Caco-2 (cell line): ENCODE data around the gene MCM3AP. TPM values are rescaled to one million over a fixed set of nuclear protein-coding genes. Genes with fewer than 3 reads are reported as not detected.

ENCODE experiments used
- BruUV-seq: library from RNA; stranded (reverse); fragments of 400-500 nt; replicated peaks from 2 replicates; lab custom pipeline; 2021; lab: Mats Ljungman, UMichigan
- CTCF ChIA-PET: fragments of 300-600 bp; sonication (Branson Sonifier 250); formaldehyde crosslinking; loops from one replicate; lab custom pipeline; 2022; ENCODE audit warnings: antibody characterized with exemption; lab: Charles Lee
- POLR2A ChIA-PET: fragments of 300-600 bp; sonication (Branson Sonifier 250); formaldehyde crosslinking; loops from one replicate; lab custom pipeline; 2022; ENCODE audit warnings: antibody characterized with exemption; lab: Charles Lee
- DNase-seq, 2 experiments: peaks; one replicate each; pipeline versions ENCODE4 v3.0.0 to v3.0.0-alpha.2; 2020 to 2022
- H3K27me3 ChIP-seq: replicated peaks from 2 replicates; pipeline ENCODE4 v1.6.0; 2011; ENCODE audit warnings: low read length; ENCODE audit not compliant: control insufficient read depth, insufficient read depth
- H3K36me3 ChIP-seq: 2 replicates; pipeline ENCODE4 v1.5.1; 2011; ENCODE audit warnings: low read length; ENCODE audit not compliant: control insufficient read depth, insufficient read depth
- H3K4me1 ChIP-seq: fragments of 250-450 bp; sonication (Bioruptor Pico); 2 replicates; pipeline ENCODE4 v1.5.1; 2020; ENCODE audit warnings: mild to moderate bottlenecking
- H3K4me3 ChIP-seq: 2 replicates; pipeline ENCODE4 v1.5.1; 2011; ENCODE audit warnings: low read depth, mild to moderate bottlenecking, control low read depth, low read length
- H3K9me3 ChIP-seq: fragments of 250-450 bp; sonication (Bioruptor Pico); 2 replicates; pipeline ENCODE4 v1.5.1; 2020; ENCODE audit warnings: mild to moderate bottlenecking, moderate library complexity
- H3K27ac Mint-ChIP-seq: one replicate; pipeline ENCODE4 v1.8.0; 2022; ENCODE audit warnings: mixed read lengths; ENCODE audit not compliant: unreplicated experiment
- H3K27me3 Mint-ChIP-seq: one replicate; pipeline ENCODE4 v1.8.0; 2022; ENCODE audit warnings: mixed read lengths; ENCODE audit not compliant: insufficient read depth, unreplicated experiment
- H3K36me3 Mint-ChIP-seq: one replicate; pipeline ENCODE4 v1.8.0; 2022; ENCODE audit warnings: mild to moderate bottlenecking, mixed read lengths; ENCODE audit not compliant: insufficient read depth, unreplicated experiment
- H3K4me1 Mint-ChIP-seq: one replicate; pipeline ENCODE4 v1.8.0; 2022; ENCODE audit warnings: low read depth, mixed read lengths; ENCODE audit not compliant: unreplicated experiment
- H3K4me3 Mint-ChIP-seq: one replicate; pipeline ENCODE4 v1.8.0; 2022; ENCODE audit warnings: mild to moderate bottlenecking, moderate library complexity, mixed read lengths; ENCODE audit not compliant: unreplicated experiment
- H3K9me3 Mint-ChIP-seq: one replicate; pipeline ENCODE4 v1.8.0; 2022; ENCODE audit warnings: mixed read lengths; ENCODE audit not compliant: unreplicated experiment
- intact Hi-C: fragments of 100-400 bp; cut with micrococcal nuclease; formaldehyde crosslinking; loops from one replicate; pipeline ENCODE4 v1.10.0; 2022; ENCODE audit not compliant: unreplicated experiment
- total RNA-seq: library from RNA; stranded (reverse); gene quantifications from 2 replicates; pipeline ENCODE4 v1.2.3, GENCODE V29; 2022
- TF ChIP-seq, protein P1 (sequence below), 2 experiments: fragments of 200-600 bp in 1 of 2; IDR thresholded peaks; 1 replicate in 1 of 2; 2 replicates in 1 of 2; pipeline versions ENCODE4 v1.5.1 to v1.8.0; 2011 to 2022; ENCODE audit warnings: antibody characterized with exemption in 1 of 2, control low read depth in 1 of 2, inconsistent platforms in 1 of 2, low read depth in 1 of 2, low read length in 1 of 2, mild to moderate bottlenecking in 1 of 2, moderate library complexity in 1 of 2; ENCODE audit not compliant: insufficient read depth in 1 of 2, severe bottlenecking in 1 of 2, unreplicated experiment in 1 of 2

MCM3AP gene
- total RNA-seq, 1 experiment from 2014 or later, result 88.1 TPM

DNA sequence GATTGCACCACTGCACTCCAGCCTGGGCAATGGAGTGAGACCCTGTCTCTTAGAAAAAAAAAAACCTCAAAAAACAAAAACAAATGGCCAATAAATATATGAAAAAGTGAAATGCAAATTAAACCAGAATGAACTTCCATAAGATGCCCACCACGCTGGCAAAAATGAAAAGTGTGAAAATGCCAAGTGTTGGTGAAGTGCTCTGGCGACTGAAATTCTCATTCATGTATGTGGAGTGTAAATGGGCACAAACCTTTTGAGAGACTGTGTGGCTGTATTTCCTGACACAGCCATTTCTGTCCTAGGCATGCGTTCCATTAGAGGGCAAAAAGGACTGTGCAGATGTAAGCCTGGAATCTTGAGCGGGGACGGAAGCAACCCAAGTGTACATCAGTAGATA is 19.0 kb upstream of the MCM3AP start:
- no peaks in the 10 kb centered on the region for H3K9me3 Mint-ChIP-seq
- intact Hi-C loops, result no loop called here
- no peaks in the 10 kb centered on the region for H3K4me1 ChIP-seq
- H3K27me3 Mint-ChIP-seq, result no peaks in the 10 kb centered on the region
- ChIA-PET CTCF (no interaction called here), POLR2A (no interaction called here)
- TF ChIP-seq, protein P1, sequence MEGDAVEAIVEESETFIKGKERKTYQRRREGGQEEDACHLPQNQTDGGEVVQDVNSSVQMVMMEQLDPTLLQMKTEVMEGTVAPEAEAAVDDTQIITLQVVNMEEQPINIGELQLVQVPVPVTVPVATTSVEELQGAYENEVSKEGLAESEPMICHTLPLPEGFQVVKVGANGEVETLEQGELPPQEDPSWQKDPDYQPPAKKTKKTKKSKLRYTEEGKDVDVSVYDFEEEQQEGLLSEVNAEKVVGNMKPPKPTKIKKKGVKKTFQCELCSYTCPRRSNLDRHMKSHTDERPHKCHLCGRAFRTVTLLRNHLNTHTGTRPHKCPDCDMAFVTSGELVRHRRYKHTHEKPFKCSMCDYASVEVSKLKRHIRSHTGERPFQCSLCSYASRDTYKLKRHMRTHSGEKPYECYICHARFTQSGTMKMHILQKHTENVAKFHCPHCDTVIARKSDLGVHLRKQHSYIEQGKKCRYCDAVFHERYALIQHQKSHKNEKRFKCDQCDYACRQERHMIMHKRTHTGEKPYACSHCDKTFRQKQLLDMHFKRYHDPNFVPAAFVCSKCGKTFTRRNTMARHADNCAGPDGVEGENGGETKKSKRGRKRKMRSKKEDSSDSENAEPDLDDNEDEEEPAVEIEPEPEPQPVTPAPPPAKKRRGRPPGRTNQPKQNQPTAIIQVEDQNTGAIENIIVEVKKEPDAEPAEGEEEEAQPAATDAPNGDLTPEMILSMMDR (IDR thresholded peaks at IDR 0.05; ENCODE audit: insufficient read depth in 1 of 2, low read depth in 1 of 2, low read length in 1 of 2, severe bottlenecking in 1 of 2, unreplicated experiment in 1 of 2), result no peak
- no peaks in the 10 kb centered on the region for H3K9me3 ChIP-seq
- no peaks in the 10 kb centered on the region for H3K36me3 ChIP-seq
- H3K36me3 Mint-ChIP-seq, result peaks cover 5% of the 10 kb centered on the region
- H3K4me3 ChIP-seq, result no peak overlapping the region
- H3K27me3 ChIP-seq, result no peaks in the 10 kb centered on the region
- no peaks in the 10 kb centered on the region for H3K4me1 Mint-ChIP-seq
- no peak overlapping the region for H3K27ac Mint-ChIP-seq
- no TSS peak for BruUV-seq
- DNase-seq, result no peak
- H3K4me3 Mint-ChIP-seq, result no peak overlapping the region

DNA sequence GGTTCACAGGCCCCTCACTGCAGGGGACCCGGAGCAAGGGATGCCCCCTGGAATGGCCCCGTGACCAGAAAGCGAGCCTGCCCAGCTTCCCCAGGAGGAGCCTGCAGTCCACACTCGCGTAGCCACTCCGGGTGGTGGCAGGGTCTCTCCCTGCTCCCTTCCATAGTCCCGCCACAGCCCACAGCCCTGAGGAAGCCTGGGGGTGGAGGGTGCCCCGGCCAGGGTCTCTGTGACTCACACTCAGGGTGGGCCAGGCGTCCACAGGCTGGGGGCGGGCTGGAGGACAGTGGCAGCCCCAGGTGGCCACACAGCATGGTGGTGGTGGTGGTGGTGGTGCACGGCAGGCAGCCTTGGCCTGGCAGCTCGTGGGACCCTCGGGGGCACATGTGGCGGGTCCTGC is 16.3 kb upstream of the MCM3AP start:
- Mint-ChIP-seq H3K9me3 (no peaks in the 10 kb centered on the region), H3K4me3 (no peak overlapping the region), H3K27me3 (no peaks in the 10 kb centered on the region), H3K36me3 (peaks cover 5% of the 10 kb centered on the region), H3K4me1 (no peaks in the 10 kb centered on the region), H3K27ac (no peak overlapping the region)
- Histone ChIP-seq H3K4me3 (no peak overlapping the region), H3K27me3 (no peaks in the 10 kb centered on the region), H3K36me3 (no peaks in the 10 kb centered on the region), H3K4me1 (no peaks in the 10 kb centered on the region), H3K9me3 (no peaks in the 10 kb centered on the region)
- ChIA-PET POLR2A (no interaction called here), CTCF (no interaction called here)
- intact Hi-C loops, result no loop called here
- no TSS peak for BruUV-seq
- DNase-seq, result no peak
- TF ChIP-seq, protein P1 (IDR thresholded peaks at IDR 0.05; ENCODE audit: insufficient read depth in 1 of 2, low read depth in 1 of 2, low read length in 1 of 2, severe bottlenecking in 1 of 2, unreplicated experiment in 1 of 2), result no peak

DNA sequence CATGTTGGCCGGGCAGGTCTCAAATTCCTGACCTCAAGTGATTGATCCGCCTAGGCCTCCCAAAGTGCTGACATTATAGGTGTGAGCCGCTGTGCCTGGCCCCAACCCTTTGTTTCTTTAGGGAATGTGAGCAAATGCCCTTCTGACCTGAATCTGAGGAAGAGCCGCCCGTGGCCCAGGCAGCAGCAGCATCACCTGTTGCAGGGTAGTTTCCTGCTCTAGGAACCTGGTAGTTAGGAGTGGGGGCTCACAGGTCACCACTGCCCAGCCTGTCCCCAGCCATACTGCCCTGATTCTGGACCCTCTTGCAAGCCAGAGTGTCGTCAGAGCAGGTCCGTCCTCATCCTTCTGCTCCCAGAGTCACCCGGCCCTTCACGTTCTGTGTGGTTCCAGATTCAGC is 13.8 kb upstream of the MCM3AP start:
- Mint-ChIP-seq H3K9me3 (no peaks in the 10 kb centered on the region), H3K36me3 (peaks cover 15% of the 10 kb centered on the region), H3K4me1 (no peaks in the 10 kb centered on the region), H3K27ac (no peak overlapping the region), H3K27me3 (no peaks in the 10 kb centered on the region), H3K4me3 (no peak overlapping the region)
- no peak overlapping the region for H3K4me3 ChIP-seq
- H3K4me1 ChIP-seq, result no peaks in the 10 kb centered on the region
- TF ChIP-seq, protein P1 (IDR thresholded peaks at IDR 0.05; ENCODE audit: insufficient read depth in 1 of 2, low read depth in 1 of 2, low read length in 1 of 2, severe bottlenecking in 1 of 2, unreplicated experiment in 1 of 2), result no peak
- no peaks in the 10 kb centered on the region for H3K36me3 ChIP-seq
- ChIA-PET POLR2A (no interaction called here), CTCF (no interaction called here)
- intact Hi-C loops, result no loop called here
- H3K27me3 ChIP-seq, result no peaks in the 10 kb centered on the region
- H3K9me3 ChIP-seq, result no peaks in the 10 kb centered on the region
- DNase-seq, result no peak
- BruUV-seq, result no TSS peak
